ENCODE measurements around the gene NHLH1.

NHLH1 gene

DNA sequence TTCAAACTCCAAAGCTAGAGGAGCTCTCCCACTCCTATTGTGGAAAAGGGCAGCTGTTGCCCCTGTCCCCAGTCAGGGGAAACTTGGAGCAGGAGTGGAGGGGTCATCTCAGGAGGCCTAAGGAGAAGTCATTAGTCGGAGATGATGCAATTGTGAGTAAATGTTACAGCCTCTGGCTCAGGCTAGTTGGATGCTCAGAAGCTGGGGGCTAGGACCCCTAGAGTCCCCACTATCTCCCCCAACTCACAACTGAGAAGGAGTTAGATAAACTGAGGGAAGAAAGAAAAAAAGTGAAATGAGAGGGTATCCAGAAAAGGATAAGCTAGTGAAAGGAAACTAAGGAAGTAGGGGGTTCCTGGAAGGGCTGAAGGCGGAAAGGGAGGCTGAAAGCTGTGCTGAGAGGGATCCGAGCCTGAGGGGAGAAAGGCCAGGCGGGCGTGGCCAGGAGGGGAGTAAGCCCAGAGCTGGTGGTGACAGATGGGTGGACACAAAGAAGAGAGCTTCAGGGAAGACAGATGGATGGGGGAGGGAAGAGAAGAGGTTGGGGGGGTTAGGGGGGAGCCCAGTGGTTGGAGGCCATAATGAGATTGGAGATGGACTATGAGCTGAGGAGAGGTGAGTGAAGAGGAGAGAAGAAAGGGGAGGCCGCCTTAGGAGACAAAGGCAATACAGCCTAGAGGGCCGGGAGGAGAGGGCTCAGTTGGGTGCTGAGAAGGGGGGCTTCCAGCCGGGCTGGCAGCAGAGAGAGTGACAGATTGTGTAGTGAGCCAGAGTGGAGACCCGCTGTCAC, 4.5 kb upstream of the NHLH1 start:
- Histone ChIP-seq H3K9me3 (ENCODE audit: severe bottlenecking) (no peaks in the 10 kb centered on the region), H3K27me3 (ENCODE audit: insufficient read depth, low read depth, severe bottlenecking) (no peaks in the 10 kb centered on the region), H3K4me3 (ENCODE audit: low read depth, low read length) (peak overlapping the region; percentile 26), H3K36me3 (peaks cover 36% of the 10 kb centered on the region), H3K27ac (peak overlapping the region; percentile 99)
- TF ChIP-seq, protein P1, sequence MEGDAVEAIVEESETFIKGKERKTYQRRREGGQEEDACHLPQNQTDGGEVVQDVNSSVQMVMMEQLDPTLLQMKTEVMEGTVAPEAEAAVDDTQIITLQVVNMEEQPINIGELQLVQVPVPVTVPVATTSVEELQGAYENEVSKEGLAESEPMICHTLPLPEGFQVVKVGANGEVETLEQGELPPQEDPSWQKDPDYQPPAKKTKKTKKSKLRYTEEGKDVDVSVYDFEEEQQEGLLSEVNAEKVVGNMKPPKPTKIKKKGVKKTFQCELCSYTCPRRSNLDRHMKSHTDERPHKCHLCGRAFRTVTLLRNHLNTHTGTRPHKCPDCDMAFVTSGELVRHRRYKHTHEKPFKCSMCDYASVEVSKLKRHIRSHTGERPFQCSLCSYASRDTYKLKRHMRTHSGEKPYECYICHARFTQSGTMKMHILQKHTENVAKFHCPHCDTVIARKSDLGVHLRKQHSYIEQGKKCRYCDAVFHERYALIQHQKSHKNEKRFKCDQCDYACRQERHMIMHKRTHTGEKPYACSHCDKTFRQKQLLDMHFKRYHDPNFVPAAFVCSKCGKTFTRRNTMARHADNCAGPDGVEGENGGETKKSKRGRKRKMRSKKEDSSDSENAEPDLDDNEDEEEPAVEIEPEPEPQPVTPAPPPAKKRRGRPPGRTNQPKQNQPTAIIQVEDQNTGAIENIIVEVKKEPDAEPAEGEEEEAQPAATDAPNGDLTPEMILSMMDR (IDR thresholded peaks at IDR 0.05; ENCODE audit: low read depth, low read length) = no peak
- peak; percentile 100 for DNase-seq

DNA sequence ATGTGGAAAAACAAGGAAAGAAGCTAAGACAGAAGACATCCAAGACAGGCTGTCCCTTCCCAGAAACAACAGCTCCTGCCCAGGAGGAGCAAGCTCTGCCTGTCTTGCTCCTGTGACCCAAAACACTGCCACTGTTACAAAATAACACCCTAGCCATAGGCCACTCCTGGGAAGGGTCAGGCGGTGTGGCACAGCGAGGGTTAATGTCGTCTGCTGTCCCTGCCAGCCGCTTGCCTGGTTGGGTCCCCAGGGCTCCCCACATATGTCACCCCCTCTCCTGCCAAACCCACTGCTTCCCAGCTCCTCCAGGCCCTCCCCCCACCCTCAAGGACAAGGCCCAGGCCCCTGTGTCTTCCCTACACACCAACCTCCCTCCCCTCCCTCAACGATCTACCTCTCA, 3.9 kb upstream of the NHLH1 start:
- Histone ChIP-seq H3K27ac (peak overlapping the region; percentile 99), H3K36me3 (peaks cover 30% of the 10 kb centered on the region), H3K9me3 (ENCODE audit: severe bottlenecking) (no peaks in the 10 kb centered on the region), H3K4me3 (ENCODE audit: low read depth, low read length) (peak overlapping the region; percentile 7), H3K27me3 (ENCODE audit: insufficient read depth, low read depth, severe bottlenecking) (no peaks in the 10 kb centered on the region)
- TF ChIP-seq, protein P1 (IDR thresholded peaks at IDR 0.05; ENCODE audit: low read depth, low read length) = no peak
- DNase-seq = peak; percentile 87

DNA sequence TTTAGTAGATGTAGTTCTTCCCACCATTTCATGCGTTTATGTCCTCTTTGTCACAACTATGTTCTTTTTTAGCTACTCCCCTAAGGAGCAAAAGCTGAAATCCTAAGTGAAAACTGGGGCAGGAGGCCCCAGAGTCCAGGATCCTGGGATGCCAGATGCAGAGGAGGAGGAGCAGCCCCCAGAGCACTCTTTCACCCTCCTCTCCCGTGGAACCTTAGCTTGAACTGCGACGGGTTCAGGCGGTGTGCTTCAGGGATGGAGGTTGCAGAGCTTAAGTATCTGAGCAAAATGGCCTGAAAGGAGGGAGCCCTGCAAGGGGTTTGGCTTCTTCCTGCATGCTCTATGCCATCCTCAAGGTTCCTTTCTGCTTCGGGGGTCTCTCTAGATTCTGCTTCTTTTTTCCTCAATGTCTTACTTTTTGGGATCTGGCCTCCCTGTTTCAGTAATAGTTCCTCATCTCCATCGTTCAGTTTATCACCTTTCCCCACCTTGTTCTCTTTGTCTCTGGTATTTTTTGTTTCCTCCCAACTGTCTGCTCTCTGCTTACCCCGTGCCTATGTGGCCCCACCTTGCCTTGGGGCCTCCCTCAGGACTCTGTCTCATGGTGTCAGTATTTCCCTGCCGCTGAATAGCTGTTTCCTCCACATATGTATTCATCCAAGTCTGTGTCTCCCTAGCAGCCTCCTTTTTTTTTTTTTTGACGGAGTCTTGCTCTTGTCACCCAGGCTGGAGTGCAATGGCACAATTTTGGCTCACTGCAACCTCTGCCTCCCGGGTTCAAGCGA, 2.7 kb upstream of the NHLH1 start:
- H3K27me3 ChIP-seq (ENCODE audit: insufficient read depth, low read depth, severe bottlenecking) = no peaks in the 10 kb centered on the region
- peak overlapping the region; percentile 99 for H3K27ac ChIP-seq
- TF ChIP-seq, protein P1 (IDR thresholded peaks at IDR 0.05; ENCODE audit: low read depth, low read length) = no peak
- no peak overlapping the region for H3K4me3 ChIP-seq (ENCODE audit: low read depth, low read length)
- peaks cover 21% of the 10 kb centered on the region for H3K36me3 ChIP-seq
- no peaks in the 10 kb centered on the region for H3K9me3 ChIP-seq (ENCODE audit: severe bottlenecking)
- DNase-seq = peak; percentile 74

DNA sequence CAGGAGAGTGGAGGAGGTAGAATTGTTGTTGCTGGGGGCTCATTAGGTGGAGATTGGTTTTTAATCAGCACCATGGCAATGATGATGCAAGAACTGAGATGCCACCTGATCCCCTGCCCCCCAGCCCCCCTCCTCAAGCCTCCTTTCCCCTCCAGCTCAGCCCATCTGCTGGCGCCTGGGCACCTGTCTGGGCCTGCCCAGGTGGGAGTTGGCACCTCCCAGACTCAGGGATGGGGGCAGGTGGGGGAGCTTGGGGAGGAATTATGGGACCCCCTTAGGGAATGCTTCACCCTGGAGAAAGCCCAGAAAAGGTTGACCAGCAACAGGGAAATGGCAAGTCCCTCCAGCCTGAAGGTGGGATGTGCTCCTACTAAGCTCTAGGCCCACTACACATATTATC, 1.5 kb upstream of the NHLH1 start:
- TF ChIP-seq, protein P1 (IDR thresholded peaks at IDR 0.05; ENCODE audit: low read depth, low read length) = no peak

DNA sequence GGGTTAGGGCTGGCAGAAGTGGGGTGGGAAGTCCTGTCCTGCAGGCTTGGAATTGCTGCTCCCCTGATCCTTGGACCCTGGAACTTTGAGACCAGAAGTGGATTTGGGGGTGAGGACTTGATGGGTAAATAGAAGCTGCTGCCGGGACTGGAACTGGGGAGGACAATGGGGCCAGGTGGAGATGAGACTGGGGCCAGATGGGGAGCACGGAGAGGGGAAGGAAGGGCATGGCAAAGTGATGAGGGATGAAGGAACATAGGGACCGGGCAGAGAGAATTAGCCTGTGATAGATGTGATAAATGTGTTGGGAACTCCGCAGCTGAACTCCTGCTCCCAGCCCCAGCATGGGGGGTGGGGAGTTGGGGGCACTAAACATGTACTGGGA, 637 bp downstream of the NHLH1 start:
- TF ChIP-seq, protein P1 (IDR thresholded peaks at IDR 0.05; ENCODE audit: low read depth, low read length) = no peak
- H3K27me3 ChIP-seq (ENCODE audit: insufficient read depth, low read depth, severe bottlenecking) = no peaks in the 10 kb centered on the region
- peak overlapping the region; percentile 71 for H3K27ac ChIP-seq
- peak overlapping the region; percentile 66 for H3K4me3 ChIP-seq (ENCODE audit: low read depth, low read length)
- H3K9me3 ChIP-seq (ENCODE audit: severe bottlenecking) = no peaks in the 10 kb centered on the region
- no peak for DNase-seq
- H3K36me3 ChIP-seq = peaks cover 8% of the 10 kb centered on the region

More for the DNA sequence above, 1.5 kb upstream of the NHLH1 start:
- no peaks in the 10 kb centered on the region for H3K9me3 ChIP-seq (ENCODE audit: severe bottlenecking)
- peak overlapping the region; percentile 99 for H3K27ac ChIP-seq
- no peak overlapping the region for H3K4me3 ChIP-seq (ENCODE audit: low read depth, low read length)
- DNase-seq = no peak
- no peaks in the 10 kb centered on the region for H3K27me3 ChIP-seq (ENCODE audit: insufficient read depth, low read depth, severe bottlenecking)
- peaks cover 9% of the 10 kb centered on the region for H3K36me3 ChIP-seq
